ENCODE data around the gene C1orf87.

Gene C1orf87

GRCh38 chr1:60073605-60074278, at the start of gene C1orf87:
C1orf87 (minus strand) TSS chr1:60073770; CDS start chr1:60072643, 1,127 bp downstream.
- DNase-seq (ENCODE audit: low spot score) = peak; percentile 79

GRCh38 chr1:60118085-60118484, 44.5 kb upstream of the C1orf87 start:
- DNase-seq (ENCODE audit: low spot score) = no peak

- peak; percentile 17 for DNase-seq (ENCODE audit: low spot score)
Observed at GRCh38 chr1:60114745-60115318, 41.3 kb upstream of the C1orf87 start.

- no peak for DNase-seq (ENCODE audit: low spot score)
Observed at GRCh38 chr1:60113596-60113995, 40.0 kb upstream of the C1orf87 start.

GRCh38 chr1:60113028-60113427, 39.5 kb upstream of the C1orf87 start:
- no peak for DNase-seq (ENCODE audit: low spot score)

- no peak for DNase-seq (ENCODE audit: low spot score)
Observed at GRCh38 chr1:60111716-60112115, 38.1 kb upstream of the C1orf87 start.

GRCh38 chr1:60111118-60111517, 37.5 kb upstream of the C1orf87 start:
- no peak for DNase-seq (ENCODE audit: low spot score)

GRCh38 chr1:60108196-60108595, 34.6 kb upstream of the C1orf87 start:
- peak; percentile 18 for DNase-seq (ENCODE audit: low spot score)

GRCh38 chr1:60103186-60103585, 29.6 kb upstream of the C1orf87 start:
- no peak for DNase-seq (ENCODE audit: low spot score)

- no peak for DNase-seq (ENCODE audit: low spot score)
Observed at GRCh38 chr1:60102267-60103061, 28.9 kb upstream of the C1orf87 start.

GRCh38 chr1:60101516-60101915, 27.9 kb upstream of the C1orf87 start:
- DNase-seq (ENCODE audit: low spot score) = no peak

- DNase-seq (ENCODE audit: low spot score) = no peak
Observed at GRCh38 chr1:60091195-60091715, 17.7 kb upstream of the C1orf87 start.

- no peak for DNase-seq (ENCODE audit: low spot score)
Observed at GRCh38 chr1:60090655-60091054, 17.1 kb upstream of the C1orf87 start.

GRCh38 chr1:60088620-60089155, 15.1 kb upstream of the C1orf87 start:
- DNase-seq (ENCODE audit: low spot score) = no peak

- DNase-seq (ENCODE audit: low spot score) = no peak
Observed at GRCh38 chr1:60087681-60088080, 14.1 kb upstream of the C1orf87 start.

- DNase-seq (ENCODE audit: low spot score) = no peak
Observed at GRCh38 chr1:60078182-60078581, 4.6 kb upstream of the C1orf87 start.

- DNase-seq (ENCODE audit: low spot score) = no peak
Observed at GRCh38 chr1:60071296-60071695, 2.3 kb downstream of the C1orf87 start.

GRCh38 chr1:60069691-60070090, 3.9 kb downstream of the C1orf87 start:
- DNase-seq (ENCODE audit: low spot score) = no peak

GRCh38 chr1:60068393-60069045, 5.1 kb downstream of the C1orf87 start:
- DNase-seq (ENCODE audit: low spot score) = no peak

GRCh38 chr1:60066001-60066400, 7.6 kb downstream of the C1orf87 start:
- no peak for DNase-seq (ENCODE audit: low spot score)

- no peak for DNase-seq (ENCODE audit: low spot score)
Observed at GRCh38 chr1:60065199-60065598, 8.4 kb downstream of the C1orf87 start.

GRCh38 chr1:60063561-60063960, 10.0 kb downstream of the C1orf87 start:
- DNase-seq (ENCODE audit: low spot score) = no peak
